Non-pigmented ciliary epithelial cell (primary cell): ENCODE measurements around the gene ADORA1.

Source experiments
- DNase-seq: peaks from one replicate; pipeline ENCODE4 v3.0.0-alpha.2; 2010; ENCODE audit warnings: low read depth

Gene ADORA1

DNA sequence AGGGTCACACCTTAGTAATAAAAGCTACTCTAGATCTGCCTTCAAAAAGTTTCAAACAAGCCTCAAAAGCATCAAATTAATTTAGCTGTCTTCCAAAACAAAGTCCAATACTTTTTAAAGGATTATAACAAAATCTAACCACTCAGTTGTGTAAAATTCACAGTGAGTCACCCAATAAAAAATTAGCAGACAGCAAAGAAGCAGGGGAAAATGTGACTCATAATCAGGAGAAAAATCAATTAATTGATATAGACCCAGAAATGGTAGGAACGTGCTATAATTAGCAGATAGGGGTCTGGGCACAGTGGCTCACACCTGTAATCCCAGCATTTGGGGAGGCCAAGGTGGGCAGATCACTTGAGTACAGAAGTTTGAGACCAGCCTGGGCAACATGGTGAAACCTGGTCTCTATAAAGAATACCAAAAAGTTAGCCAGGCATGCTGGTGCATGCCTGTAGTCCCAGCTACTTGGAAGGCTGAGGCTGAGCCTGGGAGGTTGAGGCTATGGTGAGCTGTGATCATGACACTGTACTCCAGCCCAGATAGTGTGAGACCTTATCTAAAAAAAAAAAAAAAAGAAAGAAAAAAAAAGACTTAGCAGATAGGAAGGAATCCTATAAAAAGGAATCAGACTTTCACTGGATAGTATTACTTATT, 33.6 kb upstream of the ADORA1 start:
- no peak for DNase-seq

DNA sequence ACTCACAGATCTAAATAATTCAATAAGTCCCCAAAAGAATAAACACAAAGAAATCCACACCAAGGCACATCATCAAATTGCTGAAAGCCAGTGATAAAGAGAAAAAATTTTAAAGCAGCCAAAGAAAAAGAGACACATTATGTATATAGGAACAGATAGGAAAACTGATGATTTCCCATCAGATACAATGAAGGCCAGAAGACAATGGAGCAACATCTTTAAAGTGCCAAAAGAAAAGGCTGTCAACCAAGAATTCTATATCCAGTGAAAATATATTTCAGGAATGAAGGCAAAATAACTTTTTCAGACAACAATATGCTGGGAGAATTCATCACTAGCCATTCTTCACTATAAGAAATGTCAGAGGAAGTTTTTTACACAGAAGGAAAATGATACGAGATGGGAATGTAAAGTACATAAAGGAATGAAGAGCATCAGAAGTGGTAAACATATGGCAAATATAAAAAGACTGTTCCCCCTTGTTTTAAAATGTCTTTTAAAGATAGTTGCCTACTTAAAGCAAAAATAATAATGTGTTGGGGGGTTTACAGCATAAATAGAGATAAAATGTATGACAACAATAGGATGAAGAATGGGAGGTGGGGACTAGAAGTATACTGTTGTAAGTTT, 32.4 kb upstream of the ADORA1 start:
- DNase-seq, result no peak

DNA sequence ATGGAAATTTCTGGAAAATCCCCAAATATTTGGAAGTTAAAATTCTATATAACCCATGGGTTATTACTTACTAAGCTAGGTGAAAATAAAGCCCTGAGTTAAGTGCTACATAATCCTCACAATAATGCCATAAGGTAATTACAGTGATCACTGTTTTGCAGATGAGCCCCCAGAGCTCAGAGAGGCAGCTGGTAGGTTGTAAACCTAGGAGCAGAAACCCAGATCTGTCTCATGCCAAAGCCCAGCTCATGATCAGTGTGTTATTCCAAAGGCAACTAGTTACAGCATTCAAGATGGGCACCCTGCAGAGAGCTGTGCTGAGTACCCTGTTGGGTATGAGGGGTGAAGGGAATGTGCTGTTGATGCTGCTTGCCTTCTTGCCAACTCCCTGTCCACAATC, 31.0 kb upstream of the ADORA1 start:
- DNase-seq, result no peak

DNA sequence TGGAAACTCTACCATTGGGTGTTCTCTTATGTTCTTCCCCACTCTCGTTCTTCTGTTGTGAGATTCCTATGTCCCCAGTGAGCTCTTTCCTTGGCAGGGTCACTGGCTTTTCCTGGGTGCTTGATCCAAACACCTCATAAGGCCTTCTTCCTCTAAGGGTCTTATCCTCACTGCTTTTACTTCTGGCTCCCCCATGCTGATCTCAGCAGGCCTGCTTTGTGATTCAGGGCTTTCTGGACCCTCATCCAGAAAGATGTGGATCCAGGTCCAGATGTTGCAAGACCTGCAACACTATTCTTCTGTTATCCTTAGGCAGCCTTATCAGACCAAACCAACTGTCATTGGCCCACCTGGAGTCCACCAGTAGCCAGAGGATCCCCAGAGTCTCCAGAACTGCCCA, 30.5 kb upstream of the ADORA1 start:
- no peak for DNase-seq

DNA sequence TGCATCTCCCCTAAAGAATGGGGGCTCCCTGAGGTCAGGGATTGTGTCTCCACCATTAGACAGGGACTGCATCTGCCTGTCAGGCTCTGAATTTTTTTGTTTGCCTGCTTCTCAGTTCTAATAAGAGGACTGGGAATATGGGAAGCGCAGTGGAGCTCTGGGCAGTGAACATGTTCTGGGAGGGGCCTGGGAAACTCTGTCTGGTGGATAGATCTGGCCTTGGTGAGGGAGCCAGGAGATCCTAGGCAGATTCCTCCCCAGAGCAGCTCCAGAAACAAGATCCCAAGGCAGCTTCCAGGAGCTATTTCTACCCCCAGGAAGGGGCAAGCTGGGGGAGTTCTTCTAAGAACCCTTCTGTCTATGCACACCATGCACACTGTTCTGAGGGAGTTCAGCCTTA, 29.1 kb upstream of the ADORA1 start:
- DNase-seq, result no peak

DNA sequence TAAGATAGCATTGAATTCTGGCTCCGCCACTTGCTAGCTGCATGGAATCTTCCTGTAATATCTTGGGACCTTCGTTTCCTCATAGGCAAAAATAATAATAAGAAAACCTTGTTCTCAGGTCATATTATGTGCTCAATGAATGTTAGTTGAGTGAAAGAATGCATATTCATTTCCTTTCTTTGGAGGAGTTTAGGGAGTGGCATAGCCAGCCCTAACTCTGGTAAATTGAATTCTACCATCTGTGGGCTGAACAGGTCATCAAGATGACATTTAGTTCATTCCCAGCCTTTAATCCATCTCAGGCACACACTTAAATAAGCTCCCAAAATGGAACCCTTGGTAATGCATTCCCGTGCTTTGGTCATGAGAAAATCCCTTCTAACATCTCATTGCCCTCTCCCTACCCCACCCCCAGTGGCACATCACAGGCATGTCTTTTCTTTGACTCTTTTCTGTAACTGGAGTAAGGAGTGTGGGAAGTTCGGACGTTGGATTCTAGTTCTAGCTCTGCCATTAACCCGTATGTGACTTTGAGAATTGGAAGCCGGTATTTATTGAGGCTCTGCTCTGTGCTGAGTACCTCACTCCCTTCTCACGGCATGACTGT, 28.5 kb upstream of the ADORA1 start:
- DNase-seq, result no peak

DNA sequence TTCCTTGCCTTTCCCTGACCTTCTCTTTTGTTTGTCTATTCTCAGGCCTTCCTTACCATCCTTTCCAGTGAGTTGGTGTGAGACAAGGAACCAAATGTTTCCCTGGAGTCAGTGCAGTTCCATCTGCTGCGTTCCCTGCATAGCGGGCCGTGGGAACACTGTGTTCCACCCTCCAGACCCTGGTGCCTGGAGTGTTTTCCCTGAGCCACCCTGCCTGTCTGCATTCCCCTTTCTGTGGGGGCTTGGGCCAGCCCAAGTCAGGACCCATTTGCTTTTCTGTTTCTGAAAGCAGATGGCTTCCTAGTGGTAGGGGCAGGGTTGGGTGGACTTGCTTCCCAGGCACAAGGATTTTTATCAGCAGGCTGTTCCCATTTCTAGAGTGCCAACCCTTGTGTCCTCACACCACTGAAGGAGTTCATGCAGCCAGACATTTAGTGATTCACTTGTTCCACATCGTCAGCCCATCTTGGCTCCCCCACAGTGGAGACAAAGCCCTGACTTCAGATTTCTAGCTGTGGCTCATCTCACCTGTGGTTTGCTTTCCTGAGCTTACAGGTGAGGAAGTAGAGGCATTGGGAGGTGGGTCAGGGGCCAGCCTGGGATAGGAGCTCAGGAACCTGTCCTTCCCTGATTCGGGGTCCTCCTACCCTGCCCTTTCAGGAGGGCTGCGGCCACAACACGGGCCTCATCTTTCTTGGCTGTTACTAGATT, 27.6 kb upstream of the ADORA1 start:
- DNase-seq, result no peak

DNA sequence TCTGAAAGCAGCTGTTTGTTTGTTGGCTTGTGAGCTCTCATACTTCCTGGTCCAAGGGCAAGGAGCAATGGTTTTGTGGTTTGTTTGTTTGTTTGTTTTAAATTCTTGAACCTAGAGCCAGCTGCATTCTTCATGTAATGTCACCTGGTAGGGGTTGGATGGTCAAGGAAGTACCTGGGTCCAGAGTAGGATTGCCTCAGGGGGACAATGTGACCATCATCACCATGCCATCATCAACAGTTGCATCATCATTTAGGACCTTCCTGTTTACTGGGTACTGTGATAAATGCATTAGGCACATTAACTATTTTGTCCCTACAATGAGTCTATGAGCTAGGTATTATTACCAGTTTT, 27.0 kb upstream of the ADORA1 start:
- no peak for DNase-seq

DNA sequence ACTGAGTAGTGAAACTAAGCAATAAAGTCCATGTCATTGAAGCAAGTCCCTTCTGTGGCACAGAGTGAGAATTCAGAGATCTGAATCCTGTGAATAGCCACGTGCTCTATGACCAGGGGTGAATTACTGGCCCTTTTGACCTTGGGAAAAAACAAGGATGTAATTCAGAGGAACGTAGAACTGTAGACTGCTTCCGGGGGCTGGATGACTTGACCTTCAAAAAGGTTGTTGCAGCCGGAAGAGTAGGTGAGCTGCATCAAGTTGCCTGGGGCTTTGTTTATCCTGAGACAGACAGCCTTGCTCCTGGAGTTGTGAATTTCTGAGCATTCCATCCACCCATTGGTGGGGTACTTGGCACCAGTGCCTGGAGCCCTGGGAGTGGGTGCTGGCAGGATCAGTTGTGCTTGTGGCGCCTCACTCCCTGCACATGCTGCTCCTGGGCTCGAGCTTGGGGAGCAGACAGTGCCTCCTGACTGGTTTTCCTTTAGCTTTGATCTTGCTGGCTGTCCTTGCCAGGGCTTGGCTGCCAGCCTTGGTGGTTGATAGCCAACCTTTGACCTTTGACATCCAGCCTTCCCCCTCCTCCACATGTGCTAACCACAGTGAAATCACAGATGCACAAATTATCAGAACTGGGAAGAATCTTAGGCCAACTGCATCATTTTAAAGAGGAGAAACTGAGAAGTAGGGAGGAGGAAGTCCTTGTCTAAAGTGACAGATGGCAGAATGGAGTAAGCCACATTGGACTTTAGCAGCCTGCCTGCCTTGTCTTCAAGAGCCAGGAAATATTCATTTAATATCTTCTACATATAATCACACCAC, 25.5 kb upstream of the ADORA1 start:
- no peak for DNase-seq

DNA sequence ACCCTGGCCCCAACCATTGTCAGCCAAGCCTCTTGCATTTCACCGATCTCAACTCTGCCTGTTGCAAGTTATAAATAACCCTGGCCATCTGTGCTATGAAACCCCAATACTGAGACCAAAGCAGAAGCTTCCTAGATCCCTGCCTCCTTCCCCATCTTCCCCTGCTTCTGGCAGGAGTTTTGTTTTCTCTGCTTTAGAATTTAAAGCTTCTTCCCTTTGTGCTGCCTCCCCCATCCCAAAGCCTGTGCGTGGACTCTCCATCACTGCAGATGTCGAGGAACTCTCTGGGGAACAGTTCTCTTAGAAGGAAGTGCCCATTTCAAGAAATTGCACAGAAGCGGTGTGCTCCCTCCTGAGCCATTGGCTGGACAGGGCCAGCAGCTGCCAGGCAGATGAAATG, 24.3 kb upstream of the ADORA1 start:
- DNase-seq, result no peak

DNA sequence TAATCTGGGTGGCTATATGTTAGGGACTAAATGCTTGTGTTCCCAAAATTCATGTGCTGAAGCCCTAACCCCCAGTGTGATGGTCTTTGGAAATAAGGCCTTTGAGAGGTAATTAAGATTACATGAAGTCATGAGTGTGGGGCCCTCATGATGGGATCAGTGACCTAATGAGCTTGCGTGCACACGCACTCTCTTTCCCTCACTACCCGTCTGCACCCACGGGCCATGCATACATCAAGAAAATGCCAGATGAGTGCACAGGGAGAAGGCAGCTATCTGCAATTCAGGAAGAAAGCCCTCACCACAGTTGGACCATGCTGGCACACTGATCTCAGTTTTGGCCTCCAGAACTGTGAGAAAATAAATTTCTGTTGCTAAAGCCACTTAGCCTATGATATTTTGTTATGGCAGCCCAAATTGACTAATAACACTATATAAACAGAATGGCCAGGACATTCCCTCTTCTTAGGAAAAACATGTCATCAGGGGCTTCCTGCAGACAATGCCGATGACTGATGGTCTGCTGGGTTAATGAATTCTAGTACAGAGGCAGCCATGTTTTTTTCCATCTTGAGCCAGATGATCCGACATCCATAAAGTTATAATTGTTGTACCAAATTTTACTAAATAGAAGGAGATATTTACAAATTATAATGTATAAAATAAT, 23.6 kb upstream of the ADORA1 start:
- no peak for DNase-seq

DNA sequence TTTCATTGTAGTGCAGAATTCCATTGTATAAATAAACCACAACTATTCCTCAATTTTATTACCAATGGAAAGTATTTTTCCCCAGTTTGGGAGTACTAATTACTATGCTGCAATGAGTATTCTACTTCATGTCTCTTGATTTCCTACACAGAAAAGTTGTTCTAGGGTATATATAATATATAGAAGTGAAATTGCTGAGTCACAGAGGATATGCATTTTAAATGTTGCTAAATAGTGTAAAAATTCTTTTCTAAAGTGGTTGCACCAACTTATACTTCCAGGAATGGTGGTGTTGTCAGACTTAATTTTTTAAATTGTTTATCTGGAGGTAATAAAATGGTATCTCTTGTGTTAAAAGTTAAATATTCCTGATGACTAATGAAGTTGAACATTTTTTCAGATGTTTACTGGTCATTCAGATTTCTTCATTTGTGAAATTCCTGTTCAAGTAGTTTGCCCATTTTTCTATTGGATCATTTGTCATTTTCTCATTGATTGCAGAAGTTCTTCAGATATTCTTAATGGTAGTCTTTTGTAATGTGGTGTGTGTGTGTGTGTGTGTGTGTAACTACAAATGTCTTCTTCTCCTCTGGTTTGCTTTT, 22.6 kb upstream of the ADORA1 start:
- DNase-seq, result no peak

DNA sequence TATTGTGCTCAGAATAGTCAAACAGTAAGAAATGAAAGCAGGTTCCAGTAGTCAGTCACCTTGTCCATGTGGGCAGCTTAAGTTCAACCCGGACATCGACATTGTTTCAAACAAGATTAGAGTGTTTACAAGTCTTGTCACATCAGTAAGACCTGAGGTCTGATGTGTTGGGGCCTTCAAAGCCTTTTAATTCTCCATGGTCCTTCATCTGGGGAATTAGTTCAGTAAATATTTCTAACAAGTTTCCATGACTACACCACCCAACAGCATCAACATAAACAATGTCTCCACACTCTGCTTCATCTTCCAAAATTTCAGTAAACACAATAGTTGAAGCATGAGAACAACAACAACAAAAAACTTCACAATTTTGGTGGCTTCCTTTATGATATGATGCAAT, 15.1 kb upstream of the ADORA1 start:
- DNase-seq, result no peak

DNA sequence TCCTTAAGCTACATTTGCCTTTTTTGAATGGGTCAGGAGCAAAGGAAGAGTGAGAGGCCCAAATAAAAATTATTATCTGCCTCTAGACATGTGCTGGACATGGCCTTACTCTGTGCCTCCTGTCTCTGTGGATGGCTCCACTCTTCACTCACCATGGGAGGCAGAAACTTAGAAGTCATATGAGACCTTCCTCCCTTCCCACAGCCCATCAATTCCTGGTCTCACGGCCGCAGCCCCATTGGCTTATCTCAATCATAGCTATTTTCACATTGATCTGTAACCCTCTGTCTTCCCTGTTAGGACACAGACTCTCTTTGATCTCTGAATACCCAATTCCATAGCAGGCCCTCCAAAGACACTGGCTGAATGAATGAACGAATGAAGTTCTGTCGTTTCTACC, 14.2 kb upstream of the ADORA1 start:
- no peak for DNase-seq

DNA sequence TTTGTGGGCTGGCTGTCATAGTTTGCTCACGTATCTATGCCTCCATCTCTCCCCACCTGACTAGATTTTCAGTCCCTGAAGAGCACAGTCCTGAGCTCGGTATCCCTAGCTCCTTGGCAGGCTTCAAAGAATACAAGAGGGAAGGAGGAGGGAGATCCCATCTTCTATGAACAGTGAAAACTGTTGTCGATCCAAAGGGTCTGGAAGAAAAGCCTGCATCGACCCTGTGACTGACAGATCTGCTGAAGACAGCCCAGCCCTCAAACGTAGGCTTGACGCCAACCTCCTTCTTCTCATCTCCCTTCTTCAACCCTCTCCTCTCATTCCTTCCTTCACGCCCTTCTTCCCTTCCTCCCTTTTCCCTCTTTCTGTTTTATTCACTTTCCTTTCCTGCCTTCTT, 13.3 kb upstream of the ADORA1 start:
- no peak for DNase-seq

DNA sequence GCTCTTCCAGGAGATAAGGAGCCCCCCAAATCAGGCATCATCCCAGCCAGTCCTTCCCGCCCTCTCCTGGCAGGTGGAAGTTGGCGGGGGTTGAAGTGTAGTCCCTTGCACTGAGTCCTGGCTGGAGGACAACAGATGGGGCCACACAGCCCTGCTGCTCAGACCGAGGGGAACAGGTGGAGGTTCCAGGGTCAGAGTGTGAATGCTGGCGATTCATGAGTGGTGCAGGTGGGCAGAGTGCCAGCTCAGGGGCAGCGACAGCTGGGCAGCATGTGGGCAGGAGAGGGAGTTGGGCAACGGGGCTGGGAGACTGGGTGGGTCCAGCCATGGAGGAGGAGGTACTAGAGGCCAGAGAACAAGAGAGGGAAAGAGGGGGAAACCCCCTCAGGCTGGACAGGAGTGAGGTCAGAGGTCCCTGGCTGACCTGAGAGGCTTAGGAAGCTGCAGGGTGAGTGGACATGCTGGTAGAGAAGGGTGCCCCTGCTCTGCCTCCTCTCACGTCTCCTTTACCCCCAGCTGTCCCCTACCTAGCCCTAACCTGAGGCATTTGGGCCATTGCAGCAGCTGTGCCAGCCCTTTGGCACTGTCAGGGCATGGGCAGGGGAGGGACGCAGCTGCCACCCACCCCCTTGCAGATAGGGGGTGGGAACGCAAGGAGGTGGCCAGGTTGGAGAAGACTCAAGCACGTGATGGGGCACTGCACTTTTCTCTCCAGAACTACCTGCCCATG, 11.3 kb upstream of the ADORA1 start:
- DNase-seq, result no peak

DNA sequence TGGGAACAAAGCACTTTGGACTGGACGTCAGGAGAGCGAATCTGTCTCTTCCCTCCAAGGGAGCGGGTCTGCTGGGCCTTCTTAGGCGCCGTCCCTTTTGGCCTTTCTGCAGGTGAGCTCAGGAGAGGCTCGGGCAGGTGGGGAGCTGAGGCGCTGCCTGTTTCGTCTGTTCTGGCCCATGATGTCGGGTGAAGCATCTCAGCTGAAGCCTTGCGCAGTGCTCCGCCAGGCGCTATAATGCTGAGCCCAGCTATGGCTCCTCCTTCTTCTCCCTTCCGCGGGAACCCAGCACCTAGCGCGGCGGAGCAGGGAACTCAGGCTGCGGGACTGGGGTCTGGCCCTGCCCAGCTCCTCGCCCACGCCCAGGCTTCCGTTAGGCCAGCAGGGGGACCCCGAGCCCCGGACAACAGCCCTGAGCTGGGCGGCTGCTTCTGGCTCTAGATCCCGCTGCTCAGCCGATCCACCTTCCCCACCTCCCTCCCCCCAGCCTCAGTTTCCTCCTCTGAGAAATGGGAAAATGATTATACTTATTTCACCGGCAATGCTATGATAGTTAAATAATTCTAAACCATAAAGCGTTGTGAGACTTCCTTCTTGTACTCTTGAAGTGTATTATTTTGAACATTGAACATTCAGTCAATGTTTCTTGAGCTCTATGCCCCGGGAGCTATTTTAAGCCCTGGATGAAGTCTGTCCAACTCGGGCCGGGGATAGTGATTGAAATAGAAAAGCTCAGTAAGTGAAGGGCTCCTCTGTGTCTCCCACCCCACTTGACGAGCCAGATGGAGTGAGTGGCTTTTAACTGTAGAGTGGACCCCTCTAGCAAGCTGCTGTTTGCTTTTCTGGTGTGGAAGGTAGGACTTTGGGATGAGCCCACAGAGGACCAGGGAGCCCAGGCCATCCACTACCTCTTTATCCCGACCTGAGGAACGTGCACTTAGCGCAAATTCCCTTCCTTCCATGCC, 9.6 kb upstream of the ADORA1 start:
- no peak for DNase-seq

DNA sequence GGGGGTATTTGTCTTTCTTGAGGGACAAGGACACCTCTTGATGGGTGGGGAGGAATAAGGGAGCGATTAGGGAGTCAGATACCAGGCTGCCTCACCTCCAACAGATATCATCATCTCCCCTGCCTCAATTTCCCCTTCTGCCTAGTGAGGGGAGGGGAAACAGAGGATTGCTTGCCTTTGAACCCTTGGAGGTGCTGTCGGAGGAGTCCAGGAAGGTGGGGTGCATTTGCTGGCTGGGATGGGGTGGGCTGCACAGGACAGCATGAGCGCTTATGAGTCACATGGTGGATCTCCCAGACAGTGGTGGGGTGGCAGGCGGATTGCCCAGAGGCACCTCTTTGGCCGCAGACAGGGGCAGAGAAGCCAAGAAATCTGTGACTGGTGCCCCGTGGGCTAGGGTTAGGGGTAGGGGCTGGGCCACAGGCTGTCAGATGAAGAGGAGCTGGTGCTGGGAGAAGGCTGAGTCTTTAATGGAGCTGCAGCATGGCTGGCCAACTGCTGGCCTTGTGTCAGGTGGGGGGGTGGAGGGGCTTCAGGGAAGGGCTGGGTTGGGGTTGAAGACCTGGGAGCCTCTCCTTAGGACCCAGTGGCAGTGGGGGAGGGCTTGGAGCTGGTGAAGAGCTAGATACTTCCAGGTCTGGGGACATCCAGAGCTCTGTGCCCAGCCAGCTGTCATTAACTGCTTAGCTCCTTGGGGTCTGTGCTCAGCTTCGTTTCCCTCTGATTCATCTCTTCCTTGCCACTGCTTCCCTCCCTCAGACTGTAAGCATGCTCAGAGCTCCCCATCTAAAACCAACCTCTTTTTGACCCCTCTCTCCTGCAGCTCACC, 7.0 kb upstream of the ADORA1 start:
- DNase-seq, result no peak
